Breast epithelium (tissue), 3 donors: ENCODE results near the gene RNASEL.

Experiments used
- CTCF ChIP-seq, 3 donors: fragments of 450-650 bp; IDR thresholded peaks; one replicate each; pipeline ENCODE4 v1.5.1; 2016 to 2017; ENCODE audit warnings: antibody characterized with exemption in 3 of 3, mild to moderate bottlenecking in 3 of 3, moderate library complexity in 3 of 3
- POLR2A ChIP-seq: fragments of 450-650 bp; IDR thresholded peaks from one replicate; pipeline ENCODE4 v1.6.1; 2016; ENCODE audit warnings: antibody characterized with exemption, mild to moderate bottlenecking, moderate library complexity

- no peak for TF ChIP-seq CTCF (IDR thresholded peaks at IDR 0.05)
- no peak for TF ChIP-seq POLR2A
Measured at GRCh38 chr1:182549346-182549745, 39.7 kb downstream of the RNASEL start.
